OCI-LY7 (cell line): ENCODE measurements around the gene C2CD4C. TPM values are rescaled to one million over a fixed set of nuclear protein-coding genes. Genes with fewer than 3 reads are reported as not detected.

Source experiments
- BruUV-seq: library from RNA; stranded (reverse); fragments of 400-500 nt; replicated peaks from 2 replicates; lab custom pipeline; 2021; lab: Mats Ljungman, UMichigan
- CTCF ChIA-PET: fragments of 300-600 bp; sonication (Branson Sonifier 250); formaldehyde crosslinking; loops from one replicate; lab custom pipeline; 2022; ENCODE audit warnings: antibody characterized with exemption; ENCODE audit not compliant: unreplicated experiment; lab: Charles Lee
- POLR2A ChIA-PET: fragments of 300-600 bp; sonication (Branson Sonifier 250); formaldehyde crosslinking; loops from one replicate; lab custom pipeline; 2022; ENCODE audit warnings: antibody characterized with exemption; lab: Charles Lee
- DNase-seq: peaks from one replicate; pipeline ENCODE4 v3.0.0-alpha.2; 2015; ENCODE audit warnings: low spot score
- H2AFZ ChIP-seq: fragments of 200-600 bp; sonication (generic), shearing (Covaris generic); 2 replicates; pipeline ENCODE4 v1.6.1; 2014; ENCODE audit warnings: mild to moderate bottlenecking, antibody characterized with exemption, low read length, moderate library complexity
- H3K27ac ChIP-seq: fragments of 200-600 bp; sonication (generic); 2 replicates; pipeline ENCODE4 v1.5.1; 2014; ENCODE audit warnings: mixed run types, low read depth, mild to moderate bottlenecking, moderate library complexity, low read length, inconsistent platforms; ENCODE audit not compliant: poor library complexity, severe bottlenecking
- H3K36me3 ChIP-seq: fragments of 200-600 bp; sonication (generic); 2 replicates; pipeline ENCODE4 v1.6.1; 2014; ENCODE audit warnings: mild to moderate bottlenecking, antibody characterized with exemption, low read length, moderate library complexity, mixed read lengths; ENCODE audit not compliant: insufficient read depth
- H3K4me1 ChIP-seq: fragments of 200-600 bp; sonication (generic); 2 replicates; pipeline ENCODE4 v1.5.1; 2014; ENCODE audit warnings: mild to moderate bottlenecking, low read length; ENCODE audit not compliant: insufficient read depth, poor library complexity, severe bottlenecking
- H3K4me2 ChIP-seq: fragments of 200-600 bp; sonication (generic); 2 replicates; pipeline ENCODE4 v1.6.1; 2014; ENCODE audit warnings: mild to moderate bottlenecking, low read length
- H3K4me3 ChIP-seq: fragments of 200-600 bp; sonication (generic); 2 replicates; pipeline ENCODE4 v1.5.1; 2014; ENCODE audit warnings: mild to moderate bottlenecking, low read depth, low read length; ENCODE audit not compliant: poor library complexity, severe bottlenecking
- H3K79me2 ChIP-seq: fragments of 200-600 bp; sonication (generic); 2 replicates; pipeline ENCODE4 v1.6.1; 2016; ENCODE audit warnings: low read depth, mild to moderate bottlenecking, low read length, moderate library complexity, mixed read lengths; ENCODE audit not compliant: insufficient read depth
- H3K9me2 ChIP-seq: fragments of 200-600 bp; sonication (generic); 2 replicates; pipeline ENCODE4 v1.6.1; 2016; ENCODE audit warnings: mild to moderate bottlenecking, low read length, mixed read lengths; ENCODE audit not compliant: insufficient read depth
- H3K9me3 ChIP-seq: fragments of 200-600 bp; sonication (generic); 2 replicates; pipeline ENCODE4 v1.6.1; 2014; ENCODE audit warnings: mild to moderate bottlenecking, mixed run types, low read length, mixed read lengths
- H4K20me1 ChIP-seq: fragments of 200-600 bp; sonication (generic); 2 replicates; pipeline ENCODE4 v1.6.1; 2014; ENCODE audit warnings: mild to moderate bottlenecking, antibody characterized with exemption, low read length, moderate library complexity, mixed read lengths; ENCODE audit not compliant: insufficient read depth
- EZH2phosphoT487 ChIP-seq: fragments of 200-600 bp; sonication (generic); IDR thresholded peaks from 2 replicates; pipeline ENCODE4 v1.6.1; 2018; ENCODE audit warnings: low read depth, borderline replicate concordance, mild to moderate bottlenecking, mixed run types, antibody characterized with exemption, low read length, moderate library complexity, mixed read lengths
- intact Hi-C: fragments of 100-400 bp; cut with micrococcal nuclease; formaldehyde crosslinking; loops from one replicate; pipeline ENCODE4 v1.10.0; 2022; ENCODE audit not compliant: unreplicated experiment
- total RNA-seq, 2 experiments: library from RNA; depleted of rRNA in 1 of 2; stranded (reverse); fragments of >200 nt in 1 of 2; shearing (Covaris generic) in 1 of 2; gene quantifications; 2 replicates each; pipeline ENCODE4 v1.2.3, GENCODE V29; 2014 to 2022
- TF ChIP-seq, protein P1 (sequence below): fragments of 200-600 bp; sonication (generic); conservative IDR thresholded peaks from 2 replicates; pipeline ENCODE4 v1.5.1; 2014; ENCODE audit warnings: mild to moderate bottlenecking, antibody characterized with exemption, low read length, moderate library complexity, mixed read lengths

C2CD4C gene
- total RNA-seq, 2 experiments from 2014 or later: 0.16 to 0.59 TPM

DNA sequence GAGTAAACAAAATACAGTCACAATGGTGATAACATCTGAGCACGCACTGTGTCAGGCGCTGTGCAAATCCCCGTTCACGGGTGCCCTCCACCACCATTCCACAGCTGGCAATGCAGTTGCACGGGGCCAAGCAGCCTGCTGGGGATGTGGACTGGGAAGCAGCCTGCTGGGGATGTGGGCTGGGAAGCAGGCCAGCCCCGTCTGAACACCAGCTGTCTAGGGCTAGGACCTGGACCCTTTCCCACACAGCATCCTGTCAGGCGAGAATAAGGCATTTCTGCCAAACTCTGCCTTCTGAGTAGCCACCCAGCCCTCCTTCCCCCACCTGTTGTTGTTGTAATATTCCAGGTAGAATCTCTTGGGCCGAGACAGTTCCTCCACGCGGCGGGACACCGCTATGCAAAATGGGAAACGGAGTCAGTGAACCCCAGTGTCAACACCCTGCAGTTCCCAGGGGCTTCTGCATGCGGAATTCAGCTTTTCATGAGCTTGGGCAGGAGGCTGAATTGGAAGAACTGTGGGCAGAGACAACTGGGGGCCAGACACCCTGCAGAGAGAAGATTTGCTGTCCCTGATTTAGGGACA lies 36.5 kb downstream of the C2CD4C start:
- Histone ChIP-seq H3K4me3 (no peak overlapping the region), H4K20me1 (no peaks in the 10 kb centered on the region), H3K79me2 (no peaks in the 10 kb centered on the region), H3K9me3 (no peaks in the 10 kb centered on the region), H3K9me2 (no peaks in the 10 kb centered on the region), H2AFZ (peak overlapping the region; percentile 75; the same call in 1 of the 2 replicates), H3K36me3 (no peaks in the 10 kb centered on the region), H3K4me1 (peaks cover 10% of the 10 kb centered on the region), H3K4me2 (peak overlapping the region; percentile 38), H3K27ac (no peak overlapping the region)
- intact Hi-C loops: no loop called here
- DNase-seq: no peak
- BruUV-seq: no TSS peak
- ChIA-PET POLR2A (no interaction called here), CTCF (no interaction called here)
- TF ChIP-seq EZH2phosphoT487: no peak
- TF ChIP-seq, protein P1, sequence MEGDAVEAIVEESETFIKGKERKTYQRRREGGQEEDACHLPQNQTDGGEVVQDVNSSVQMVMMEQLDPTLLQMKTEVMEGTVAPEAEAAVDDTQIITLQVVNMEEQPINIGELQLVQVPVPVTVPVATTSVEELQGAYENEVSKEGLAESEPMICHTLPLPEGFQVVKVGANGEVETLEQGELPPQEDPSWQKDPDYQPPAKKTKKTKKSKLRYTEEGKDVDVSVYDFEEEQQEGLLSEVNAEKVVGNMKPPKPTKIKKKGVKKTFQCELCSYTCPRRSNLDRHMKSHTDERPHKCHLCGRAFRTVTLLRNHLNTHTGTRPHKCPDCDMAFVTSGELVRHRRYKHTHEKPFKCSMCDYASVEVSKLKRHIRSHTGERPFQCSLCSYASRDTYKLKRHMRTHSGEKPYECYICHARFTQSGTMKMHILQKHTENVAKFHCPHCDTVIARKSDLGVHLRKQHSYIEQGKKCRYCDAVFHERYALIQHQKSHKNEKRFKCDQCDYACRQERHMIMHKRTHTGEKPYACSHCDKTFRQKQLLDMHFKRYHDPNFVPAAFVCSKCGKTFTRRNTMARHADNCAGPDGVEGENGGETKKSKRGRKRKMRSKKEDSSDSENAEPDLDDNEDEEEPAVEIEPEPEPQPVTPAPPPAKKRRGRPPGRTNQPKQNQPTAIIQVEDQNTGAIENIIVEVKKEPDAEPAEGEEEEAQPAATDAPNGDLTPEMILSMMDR: no peak

DNA sequence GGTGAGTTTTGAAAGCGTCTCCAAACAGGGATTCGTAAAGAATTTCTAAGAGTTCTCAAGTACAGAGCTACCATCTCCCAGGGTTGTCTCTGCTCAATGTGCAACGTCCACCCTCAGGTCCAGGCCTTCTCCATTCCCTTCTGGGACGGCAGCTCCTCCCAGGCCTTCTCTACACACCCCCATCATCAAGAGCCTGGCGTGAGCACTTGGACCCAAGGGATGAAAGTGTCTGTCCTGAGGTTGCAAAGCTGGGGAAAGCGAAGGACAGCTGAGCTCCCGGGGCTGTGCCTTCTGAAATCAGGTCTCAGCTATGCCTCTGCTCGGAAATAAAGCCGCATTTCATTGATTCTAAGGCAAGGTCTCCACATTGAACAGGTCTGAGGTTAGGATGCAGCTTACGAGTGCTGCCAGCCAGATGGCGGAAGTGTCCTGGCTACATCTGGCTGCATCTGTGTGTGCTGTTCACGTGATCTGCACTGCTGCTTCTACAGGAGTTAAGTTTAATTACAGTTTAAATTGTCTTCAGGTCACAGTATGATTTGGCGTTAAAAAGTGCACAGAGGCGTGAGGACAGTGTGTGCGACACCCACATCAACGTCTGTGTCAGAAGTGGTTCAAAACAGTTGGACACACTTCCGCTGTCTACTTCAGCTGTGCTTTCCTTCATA lies 37.3 kb downstream of the C2CD4C start:
- Histone ChIP-seq H3K4me2 (peak overlapping the region; percentile 38), H3K9me3 (no peaks in the 10 kb centered on the region), H4K20me1 (no peaks in the 10 kb centered on the region), H3K4me1 (peaks cover 10% of the 10 kb centered on the region), H3K9me2 (no peaks in the 10 kb centered on the region), H3K36me3 (no peaks in the 10 kb centered on the region), H3K27ac (peak overlapping the region; percentile 8), H3K79me2 (no peaks in the 10 kb centered on the region), H2AFZ (peak overlapping the region; percentile 75), H3K4me3 (no peak overlapping the region)
- CTCF ChIA-PET: interaction anchor here (0.5 to 1.3 kb wide), 2 partner anchors 121 to 135 kb away, joined by 3 to 6 read pairs; no protein-coding TSS in a partner anchor
- TF ChIP-seq, protein P1: peak; percentile 29; the same call in 1 of the 2 replicates
- no peak for TF ChIP-seq EZH2phosphoT487
- peak; percentile 64 for DNase-seq
- intact Hi-C loops: no loop called here
- POLR2A ChIA-PET: no interaction called here
- BruUV-seq: no TSS peak
